Fibroblast of skin of right biceps (primary cell): ENCODE measurements around the gene CX3CR1.
A peak's percentile ranks its signal among the peaks of the same experiment; 100 is the strongest.

ENCODE experiments used
- DNase-seq: peaks from one replicate; pipeline ENCODE4 v3.0.0-alpha.2; 2013

The CX3CR1 gene

DNA sequence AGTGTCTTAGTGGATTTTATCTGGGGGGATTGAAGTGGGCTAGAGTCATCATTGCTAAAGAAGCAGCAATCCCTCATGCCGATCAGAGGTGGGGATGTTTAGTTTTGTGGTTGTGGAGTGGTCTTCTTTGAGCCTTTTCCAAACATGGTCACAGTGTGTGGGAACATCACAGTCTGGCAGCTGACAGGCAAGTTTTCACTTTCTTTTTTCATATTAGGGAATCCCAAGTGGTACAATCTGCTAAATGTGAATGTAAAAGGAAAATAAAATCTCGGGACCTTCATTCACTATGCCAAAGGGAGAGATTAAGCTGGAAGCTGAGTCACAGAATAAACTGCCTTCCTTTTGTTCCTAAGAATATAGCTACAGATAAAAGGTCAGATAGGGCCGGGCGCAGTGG lies 10.4 kb upstream of the CX3CR1 start:
- DNase-seq: no peak

DNA sequence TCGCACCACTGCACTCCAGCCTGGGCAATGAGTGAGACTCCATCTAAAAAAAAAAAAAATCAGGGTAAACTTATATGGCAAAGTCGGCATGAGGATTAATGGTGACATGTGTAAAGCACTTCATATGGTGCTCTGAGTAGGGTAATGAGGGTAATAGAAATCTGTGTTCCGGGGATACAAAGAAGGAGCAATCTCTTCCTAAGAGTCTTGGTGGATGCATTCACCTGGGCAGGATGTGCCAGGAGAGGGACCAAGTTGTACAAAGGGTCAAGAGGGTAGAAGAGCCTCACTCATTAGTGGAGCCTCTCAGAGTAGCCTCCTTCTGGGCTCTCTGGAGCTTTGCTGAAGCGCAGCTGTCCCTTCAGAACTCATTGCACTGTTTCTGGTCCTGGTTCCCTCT lies 9.3 kb upstream of the CX3CR1 start:
- no peak for DNase-seq

DNA sequence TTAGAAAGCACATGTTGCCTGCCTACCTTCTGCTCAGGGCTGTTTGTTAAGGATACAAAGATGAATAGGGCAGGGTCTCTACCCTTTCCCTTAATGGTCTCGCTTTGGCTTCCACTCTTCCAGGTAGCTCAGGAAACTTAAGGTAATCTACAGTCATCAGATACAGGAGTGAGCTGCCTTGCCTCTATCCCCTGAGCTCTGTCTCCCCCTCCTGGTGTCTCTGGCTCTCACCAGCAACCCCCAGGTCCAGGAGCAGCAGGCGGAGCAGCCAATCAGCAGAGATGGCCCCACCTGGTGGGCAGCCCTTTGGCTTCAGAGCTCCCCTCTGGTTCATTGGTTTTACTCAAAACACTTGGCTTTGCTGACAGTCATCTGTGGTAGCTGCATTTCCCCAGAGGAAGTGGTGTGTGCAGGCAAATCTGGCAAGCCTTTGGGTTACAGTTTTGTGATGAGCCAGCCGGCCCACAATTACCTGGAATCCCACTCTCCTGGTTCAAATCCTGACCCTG lies 8.5 kb upstream of the CX3CR1 start:
- DNase-seq: peak; percentile 79

DNA sequence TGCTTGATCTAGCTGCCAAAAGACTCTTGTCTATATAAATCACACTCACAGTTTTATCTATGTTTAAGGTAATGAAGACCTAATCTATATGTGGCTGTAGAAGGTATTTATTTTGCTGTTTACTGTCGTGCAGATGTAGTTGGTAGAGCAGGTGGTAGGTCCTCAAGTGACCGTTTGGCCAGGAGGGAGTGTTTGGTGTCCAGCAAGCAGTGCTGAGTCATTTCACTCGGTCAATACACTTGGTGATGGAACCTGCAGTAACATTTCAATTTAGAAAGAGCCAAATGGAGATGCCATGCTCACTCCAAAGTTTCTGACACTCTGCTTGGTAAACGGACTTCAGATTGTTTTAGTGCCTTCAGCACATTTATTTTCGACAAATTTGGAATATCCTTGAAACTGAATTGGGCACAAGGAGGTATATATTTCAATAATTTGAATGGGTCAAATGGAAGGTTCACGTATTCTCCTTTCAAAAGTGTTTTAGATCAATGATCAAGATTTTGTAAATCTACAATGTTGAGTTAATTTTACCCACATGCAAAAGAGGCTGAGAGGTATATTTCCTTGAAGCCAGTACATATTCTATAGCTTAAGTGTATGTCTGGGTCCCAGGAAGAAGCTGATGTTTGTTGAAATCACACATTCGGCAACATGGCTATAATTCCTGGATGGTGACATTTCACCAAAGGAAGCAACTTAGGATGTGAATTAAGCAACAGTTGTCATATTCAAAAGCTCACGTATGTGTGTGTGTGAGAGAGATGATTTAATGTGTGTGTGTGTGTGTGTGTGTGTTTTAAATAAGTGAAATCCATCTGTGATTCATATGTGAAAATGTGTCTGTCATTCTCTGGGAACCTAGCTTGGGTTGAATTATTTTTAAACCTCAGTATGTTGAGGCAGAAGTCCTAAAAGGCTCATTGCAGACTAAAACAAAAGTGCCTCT lies 7.7 kb upstream of the CX3CR1 start:
- peak; percentile 11 for DNase-seq

DNA sequence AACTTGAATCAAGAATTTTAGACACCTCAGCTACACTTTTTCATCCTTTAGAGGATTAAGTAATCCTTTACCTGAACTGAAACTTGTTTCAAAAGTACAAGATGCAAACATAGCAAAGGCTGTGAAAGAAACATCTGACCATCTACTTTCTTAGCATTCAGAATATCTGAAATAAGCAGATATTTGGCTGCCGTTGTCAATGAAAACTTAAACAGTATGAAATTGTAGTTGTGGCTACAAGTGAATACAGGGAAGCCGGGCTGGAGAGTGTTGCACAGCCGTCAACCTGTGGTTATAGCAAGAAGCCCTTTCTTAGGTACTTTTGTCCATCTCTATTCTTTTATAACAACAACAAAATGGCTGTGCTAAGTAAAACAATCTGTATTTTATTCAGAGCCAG lies 6.9 kb upstream of the CX3CR1 start:
- no peak for DNase-seq

DNA sequence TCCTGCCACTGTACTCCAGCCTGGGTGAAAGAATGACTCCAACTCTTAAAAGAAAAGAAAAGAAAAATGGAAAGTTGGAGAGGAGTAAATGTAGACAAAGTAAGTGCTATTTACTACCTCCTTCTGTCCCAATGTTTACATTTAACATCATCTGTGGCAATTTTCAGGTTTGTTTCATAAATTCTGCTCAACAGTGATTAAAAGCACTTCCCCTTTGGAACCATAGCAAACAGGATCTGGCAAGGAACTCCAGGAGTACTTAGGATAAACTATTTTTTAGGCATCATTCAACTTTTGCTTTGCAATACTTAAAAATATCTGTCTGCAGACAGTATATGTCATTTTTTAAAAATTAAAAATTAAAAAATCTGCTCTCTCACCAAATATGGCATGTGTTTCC lies 5.5 kb upstream of the CX3CR1 start:
- no peak for DNase-seq

DNA sequence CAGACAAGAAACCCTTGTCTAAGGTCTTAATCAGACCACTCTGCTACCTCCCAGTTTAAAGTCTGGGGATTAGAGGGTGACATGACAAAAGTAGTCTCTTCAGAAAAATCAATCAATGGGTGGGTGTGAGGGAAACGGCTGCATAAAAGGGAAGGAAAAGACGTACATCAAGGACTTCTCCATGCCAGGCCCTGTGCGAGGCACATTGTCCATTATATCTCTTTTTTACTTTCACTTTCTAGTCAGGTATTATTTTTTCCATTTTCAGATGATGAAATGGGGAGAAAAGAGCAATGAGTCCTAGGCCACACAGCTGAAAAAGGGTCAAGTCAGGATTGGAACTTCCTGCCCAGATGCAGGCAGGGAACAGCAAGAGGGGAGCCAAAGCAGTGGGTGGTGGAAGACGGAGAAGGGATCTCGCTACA lies 4.6 kb upstream of the CX3CR1 start:
- DNase-seq: no peak

DNA sequence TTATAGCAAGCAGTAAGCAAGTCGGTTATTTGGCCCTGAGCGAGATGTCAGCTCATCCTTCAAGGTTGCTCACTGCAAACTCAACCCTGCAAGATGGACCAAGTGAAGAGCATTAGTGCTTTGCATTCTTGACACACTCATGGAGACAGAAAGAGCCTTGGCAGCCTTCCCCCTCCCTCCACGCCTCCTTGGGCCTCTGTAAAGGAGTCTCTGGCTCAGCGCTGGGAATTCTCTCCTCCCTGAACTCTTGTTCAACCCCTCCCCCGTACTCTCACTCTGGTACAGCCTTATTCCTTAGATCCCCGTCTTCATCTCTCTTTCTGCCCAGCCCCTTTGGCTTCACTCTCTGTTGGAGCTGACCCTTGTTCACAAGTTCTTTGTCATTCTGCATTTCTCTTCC lies 2.2 kb upstream of the CX3CR1 start:
- DNase-seq: no peak

DNA sequence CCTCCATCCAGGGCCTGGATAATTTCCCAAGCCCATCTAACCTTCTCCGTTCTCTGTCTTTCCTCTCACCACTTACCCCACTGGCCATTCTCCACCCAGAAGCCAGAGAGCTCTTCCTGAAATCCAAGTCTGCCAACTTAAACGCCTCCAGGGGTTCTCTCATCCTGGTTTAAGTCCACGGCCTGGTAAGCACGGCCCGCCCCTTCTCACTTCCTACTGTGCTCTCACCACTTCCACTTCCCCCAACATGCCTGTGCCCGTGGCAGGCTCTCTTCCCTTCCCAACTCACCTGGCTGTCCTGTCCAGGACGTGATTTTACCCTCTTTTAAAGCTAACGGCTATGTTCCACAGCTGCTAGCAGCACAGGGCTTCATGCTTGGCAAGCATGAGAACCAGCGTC lies 1.7 kb upstream of the CX3CR1 start:
- DNase-seq: no peak

DNA sequence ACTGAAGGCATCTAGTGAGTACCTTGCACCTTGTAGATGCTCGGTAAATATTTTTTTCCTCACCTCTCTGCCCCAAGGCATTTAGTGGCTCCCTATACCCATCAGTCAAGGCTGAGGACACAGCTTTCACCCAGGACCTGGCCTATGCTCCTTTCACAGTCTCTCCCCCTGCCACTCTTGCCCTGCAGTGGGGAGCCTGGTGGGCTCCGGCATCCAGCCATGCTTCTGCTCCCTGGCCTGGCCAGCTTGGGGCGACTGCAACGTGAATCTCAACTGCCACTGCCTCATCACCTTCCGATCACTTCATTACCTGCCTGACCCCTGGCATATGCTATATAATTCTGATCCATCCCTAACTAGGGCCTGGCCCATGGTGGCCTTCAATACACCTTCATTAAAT lies 735 bp upstream of the CX3CR1 start:
- DNase-seq: no peak

DNA sequence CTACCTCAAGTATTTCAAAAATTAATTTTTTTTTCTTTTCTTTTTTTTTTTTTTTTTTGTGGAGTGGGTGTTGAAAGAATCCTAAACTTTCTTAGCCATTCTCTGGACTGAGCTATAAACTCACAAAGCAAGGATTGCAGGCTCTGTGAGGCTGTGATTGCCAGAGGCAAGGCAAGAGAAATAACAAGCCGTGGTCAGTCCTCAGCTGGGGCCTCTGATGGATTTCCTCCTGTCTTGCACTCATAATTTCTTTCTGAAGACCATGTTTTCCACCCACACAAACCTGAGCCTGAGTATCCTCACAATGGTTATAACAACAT lies 1.3 kb downstream of the CX3CR1 start:
- no peak for DNase-seq

DNA sequence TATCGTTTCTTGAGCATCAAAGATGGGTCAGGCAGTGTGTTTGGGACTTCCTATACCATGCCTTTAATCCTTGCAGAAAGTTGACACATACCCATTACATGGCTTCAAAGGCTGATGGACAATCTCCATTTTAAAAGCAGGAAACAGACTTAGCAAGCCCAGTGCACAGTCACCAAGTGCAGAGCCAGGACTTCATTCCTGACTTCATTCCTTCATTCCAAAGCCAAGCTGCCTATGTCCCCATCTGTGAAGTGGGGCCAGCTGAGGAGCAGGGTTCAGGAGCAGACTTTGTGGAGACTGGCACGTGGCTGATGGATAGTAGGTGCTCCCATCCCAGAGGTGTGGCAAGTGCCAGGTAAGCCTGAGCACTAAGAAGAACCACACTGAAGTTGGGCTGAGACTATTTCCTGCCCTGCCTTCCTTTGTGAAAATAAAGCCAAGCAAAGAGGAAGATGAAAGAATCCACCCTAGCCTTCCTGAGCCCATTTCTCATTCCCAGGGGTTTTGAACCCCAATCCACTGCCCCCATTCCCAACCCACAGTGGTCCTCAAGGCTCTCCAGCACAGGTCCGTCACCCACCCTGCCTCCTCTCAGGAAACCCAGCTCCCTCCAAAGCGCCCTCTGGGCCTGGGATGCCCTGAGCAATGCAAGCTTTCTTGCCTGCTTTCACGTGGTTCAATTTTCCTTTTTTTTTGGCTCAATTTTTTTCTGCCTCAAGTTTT lies 1.8 kb downstream of the CX3CR1 start:
- DNase-seq: no peak

DNA sequence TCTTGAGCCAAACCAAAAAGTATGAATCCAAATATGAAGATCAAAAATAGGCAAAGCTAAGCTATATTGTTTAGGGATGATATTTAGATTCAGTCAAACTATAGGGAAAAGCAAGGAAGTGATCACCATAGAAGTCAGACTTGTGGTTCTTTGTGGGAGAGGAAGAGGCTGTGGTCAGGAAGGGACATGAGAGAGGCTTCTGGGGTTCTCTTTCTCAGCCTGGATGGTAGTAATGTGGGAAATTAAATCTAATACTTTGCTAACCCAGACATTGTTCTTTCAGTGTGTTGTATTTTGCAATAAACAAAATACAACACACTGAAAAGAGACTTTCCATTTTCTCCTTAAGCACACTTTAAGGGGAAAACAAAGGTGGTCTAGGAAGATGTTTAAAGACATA lies 3.1 kb downstream of the CX3CR1 start:
- DNase-seq: no peak

DNA sequence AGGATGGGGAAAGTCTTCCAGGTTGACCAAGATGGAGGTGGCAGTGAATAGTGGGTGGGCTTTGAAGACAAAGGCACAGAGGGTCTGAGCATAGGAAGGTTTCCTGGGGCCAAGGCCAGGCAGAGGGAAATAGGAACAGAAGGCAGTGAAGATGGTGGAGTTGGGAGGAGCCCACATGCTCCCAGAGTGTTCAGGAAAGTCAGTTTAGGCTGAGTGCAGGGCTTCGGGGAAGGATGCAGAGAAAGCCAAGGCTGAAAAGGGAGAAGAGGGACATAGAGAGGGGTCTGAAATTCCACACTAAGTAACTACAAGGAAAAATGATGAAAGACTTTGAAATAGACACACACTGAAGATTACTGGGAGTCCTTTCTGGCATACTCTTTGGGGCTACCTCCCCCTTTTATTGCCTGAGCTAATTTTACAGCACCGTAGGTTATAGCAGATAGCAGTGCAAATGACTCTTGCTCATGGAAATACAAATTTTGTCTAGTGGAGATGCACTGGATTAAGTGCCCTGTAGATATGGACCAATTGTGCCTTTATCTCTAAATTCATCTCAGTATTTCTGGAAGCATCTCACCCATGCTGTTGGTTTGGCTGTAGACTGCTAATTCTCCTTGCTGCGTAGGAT lies 3.8 kb downstream of the CX3CR1 start:
- DNase-seq: no peak

DNA sequence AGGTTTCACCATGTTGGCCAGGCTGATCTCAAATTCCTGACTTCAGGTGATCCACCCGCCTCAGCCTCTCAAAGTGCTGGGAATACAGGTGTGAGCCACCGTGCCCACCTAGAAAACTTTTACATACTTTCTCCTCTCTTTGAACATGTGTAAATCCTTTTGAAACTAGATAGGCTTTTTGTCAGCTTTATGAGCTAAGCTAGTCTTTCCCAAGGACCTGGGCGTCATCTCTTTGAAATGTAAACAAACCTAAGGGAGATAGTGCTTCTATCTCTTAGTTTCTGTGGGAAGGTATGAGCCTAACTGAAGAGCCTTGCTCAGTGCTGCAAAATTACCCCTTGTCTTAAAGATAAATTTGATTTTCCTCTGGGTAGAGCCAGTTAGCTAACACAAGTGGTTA lies 4.8 kb downstream of the CX3CR1 start:
- DNase-seq: no peak

DNA sequence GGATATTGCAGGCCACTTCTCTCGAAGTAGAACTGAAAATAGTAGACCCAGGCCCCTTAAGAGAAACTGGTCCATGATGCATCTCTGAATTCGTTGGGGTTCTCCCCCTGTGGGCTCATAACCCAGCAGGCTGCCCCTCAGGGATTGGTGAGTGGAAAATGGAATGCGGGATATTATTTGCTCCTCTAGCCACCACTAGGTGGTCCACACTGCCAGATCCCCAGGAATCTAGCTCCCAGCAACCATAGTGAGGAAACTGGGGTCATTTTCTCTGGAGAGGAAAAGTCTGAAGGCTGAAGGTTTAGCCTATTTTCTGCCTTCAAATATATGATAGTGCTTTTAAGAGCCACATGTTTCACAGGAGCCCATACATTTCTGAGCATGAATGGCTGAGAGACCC lies 6.7 kb downstream of the CX3CR1 start:
- DNase-seq: no peak

DNA sequence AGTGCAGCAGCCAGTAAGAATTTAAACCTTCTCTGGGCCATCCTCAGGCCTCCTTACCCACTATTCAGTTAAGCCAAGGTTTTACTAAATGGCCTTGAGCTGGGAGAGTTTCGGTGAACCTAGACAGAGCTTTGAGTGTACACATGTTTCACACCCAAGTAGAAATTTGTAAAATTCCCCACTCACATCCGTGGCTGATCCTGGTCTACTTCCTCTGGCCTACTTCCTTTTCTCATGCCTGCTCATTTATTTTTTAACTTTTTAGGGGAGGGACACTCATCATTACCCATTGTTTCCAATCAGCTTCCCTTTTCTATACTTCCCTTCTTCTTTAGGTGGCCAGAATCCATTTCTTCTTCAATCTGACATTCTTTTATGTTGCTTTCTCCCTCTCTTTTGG lies 7.6 kb downstream of the CX3CR1 start:
- DNase-seq: no peak

DNA sequence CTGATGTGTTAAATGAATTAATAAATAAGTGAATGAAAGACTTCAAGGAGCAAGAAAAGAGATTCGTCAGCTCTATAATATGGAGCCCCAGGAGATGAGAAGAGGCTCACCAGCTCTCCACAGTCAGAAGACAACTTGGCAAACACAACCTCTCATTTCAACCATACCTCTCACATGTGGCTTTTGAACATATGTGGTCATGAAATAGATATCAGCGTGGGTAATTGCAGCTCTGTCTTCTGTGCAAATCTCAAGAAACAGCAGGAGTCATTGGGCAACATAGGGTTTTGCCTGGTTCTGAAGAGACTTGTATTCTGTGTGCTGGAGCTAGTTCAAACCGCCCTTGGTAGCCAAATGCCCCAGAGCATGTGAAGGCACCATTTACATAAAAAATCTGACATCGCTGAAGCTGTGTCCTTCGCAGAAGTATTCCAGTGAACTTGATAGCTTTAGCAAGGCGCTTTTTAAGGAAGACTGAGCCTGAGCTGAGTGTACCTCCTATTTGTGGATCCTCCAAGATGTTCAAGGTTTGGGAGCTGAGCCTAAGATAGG lies 8.4 kb downstream of the CX3CR1 start:
- DNase-seq: no peak

DNA sequence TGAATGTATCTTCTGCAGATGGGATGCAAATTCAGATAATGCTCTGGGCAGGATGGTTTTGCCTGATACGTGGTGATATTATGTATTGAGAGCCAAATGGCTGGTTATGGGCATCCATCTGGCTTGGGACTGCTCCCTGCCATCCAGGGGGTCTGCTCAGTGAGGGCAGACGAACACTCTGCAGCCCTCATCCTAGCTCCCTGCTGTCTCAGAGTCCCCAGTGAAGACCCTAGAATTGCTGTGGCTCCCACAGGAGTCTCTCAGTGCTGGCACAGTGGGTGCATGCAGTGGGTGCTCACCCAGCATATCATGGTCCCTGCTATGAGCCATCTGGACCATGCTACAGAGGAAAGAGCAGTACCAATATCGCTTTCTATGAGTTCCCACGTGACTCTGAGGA lies 10.3 kb downstream of the CX3CR1 start:
- DNase-seq: no peak

DNA sequence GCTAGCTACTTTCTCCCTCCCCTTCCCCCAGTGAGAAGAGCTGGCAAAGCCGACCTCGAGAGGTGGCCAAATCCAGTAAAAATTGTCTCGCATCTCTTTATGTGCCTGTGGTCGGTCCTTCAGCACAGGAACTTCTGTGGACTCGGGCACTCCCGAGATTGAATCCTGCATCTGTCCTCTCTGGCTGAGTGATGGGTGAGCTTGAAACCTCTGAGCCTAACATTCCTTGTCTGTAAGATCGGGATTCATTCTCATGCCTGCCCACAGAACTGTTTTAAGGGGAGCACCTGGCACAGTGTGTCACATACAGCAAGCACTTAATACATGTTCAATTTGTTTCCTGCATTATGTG lies 11.3 kb downstream of the CX3CR1 start:
- no peak for DNase-seq

DNA sequence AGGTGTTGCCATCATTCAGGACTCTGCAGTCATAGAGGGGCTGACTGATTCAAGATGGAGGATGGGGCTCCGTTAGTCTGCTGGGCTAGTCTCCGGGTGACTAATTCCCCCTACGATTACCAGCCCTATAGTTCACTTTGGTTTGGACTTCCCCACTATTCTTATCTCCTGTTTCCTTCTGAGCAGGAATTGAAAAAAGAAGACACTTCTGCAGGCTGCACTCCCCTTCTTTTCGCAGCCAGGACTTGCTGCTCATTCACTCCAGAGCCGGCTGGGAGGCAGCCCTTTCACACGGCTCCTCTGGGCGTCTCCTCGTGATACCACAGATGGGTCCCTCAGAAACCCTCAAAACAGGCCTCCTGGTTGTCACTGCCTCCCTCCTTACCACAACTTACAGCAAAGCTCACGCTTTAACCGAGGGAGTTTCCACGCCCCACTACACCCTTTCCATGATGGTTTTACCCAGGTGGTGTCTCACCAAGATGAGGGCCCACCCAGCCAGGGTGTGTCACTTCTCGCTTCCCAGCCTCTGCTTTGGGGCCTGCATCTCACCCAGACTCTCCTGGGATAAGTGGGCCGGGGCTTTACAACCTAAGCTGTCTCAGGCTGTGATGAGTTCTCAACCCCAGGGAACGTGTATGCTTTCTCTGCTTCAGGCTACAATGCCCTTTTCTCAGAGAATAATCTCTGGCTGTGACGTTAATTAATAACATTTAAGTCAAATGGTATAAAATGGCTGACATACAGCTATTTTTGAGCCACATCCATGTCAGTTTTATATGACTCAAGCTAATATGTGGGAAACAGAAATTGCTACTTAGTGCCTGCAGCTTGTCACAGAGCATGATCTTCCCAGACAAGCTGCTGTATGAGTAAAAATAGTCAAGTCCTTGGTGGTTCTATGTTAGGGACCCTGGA lies 11.9 kb downstream of the CX3CR1 start:
- DNase-seq: no peak

DNA sequence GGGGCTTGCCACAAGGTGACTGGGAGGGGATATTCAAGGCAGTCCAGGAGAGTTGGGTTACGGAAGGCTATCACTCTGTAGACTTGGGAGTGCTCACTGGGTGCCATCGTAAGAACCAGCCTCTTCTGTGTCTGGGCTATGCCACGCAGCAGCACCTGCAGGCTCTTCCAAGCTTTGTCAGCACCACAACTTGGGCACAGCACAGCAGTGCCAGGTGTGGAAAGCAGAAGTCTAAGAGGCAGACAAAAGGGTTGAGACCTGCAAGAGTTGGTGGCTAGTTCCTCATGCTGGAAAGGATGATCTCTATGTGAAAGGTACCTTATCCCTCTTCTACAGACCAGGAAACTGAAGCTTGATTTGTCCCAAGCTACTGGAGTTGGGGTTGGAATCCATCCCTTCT lies 15.8 kb downstream of the CX3CR1 start:
- no peak for DNase-seq

DNA sequence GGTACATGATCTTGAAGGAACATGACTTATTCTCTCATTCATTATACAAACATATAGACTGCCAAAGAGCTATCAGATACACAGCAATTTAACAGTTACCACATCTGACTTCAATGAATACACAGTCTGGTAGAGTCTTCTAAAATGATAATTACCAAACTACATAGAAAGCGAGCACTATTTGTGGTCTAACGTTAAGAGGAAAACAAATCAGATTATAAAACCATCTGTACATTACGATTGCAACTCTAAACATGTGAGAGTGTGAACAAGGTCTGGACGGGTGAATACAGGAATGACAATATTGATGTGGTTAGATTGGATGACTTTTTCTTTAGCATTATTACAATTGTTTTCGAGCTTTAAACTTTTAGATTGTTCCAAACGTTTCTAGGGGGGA lies 16.3 kb downstream of the CX3CR1 start:
- DNase-seq: no peak
